ENCODE results near the gene SAMD14. TPM values are rescaled to one million over a fixed set of nuclear protein-coding genes. Genes with fewer than 3 reads are reported as not detected.

Gene SAMD14
- total and polyA plus RNA-seq, 2 donors (not counting 1 experiment from before 2014, with no cell fraction given), result 0.13 to 0.89 TPM

DNA sequence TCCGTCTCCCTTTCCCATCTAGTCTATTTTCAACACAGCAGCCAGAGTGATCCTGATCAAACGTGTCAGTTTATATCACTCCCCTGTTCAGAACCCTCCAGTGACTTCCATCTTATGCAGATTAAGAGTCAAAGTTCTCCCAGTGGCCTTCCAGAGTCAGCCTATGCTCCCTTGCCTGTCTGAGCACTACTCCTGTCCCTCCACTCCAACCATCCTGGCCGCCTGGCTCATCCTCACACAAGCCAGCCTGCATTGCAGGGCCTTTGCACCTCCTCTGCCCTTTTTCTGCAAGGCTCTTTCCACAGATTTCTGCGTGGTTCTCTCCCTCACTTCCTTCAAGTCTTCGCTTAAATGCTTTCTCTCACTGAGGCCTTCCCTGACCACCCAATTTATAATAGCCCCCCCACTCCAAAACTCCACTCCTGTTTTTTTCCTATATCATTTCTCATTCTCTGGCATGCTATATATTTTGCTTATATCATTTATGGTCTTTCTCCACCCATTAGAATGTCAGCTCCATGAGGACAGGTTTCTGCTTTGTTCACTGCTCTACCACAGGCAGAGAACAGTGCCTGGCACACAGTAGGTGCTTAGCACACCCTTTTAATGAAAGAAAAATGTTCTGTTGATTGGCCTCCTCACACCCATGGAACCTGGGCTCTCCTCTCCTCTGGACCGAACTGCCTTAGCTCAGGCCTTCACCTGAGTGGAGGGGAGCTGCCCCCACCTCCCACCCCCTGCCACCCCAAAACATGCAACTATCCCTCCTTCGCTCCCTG lies 9.3 kb downstream of the SAMD14 start:
- DNase-seq (no peak), ATAC-seq (ENCODE audit: low read depth) (no peak)
- Histone ChIP-seq H4K20me1 (ENCODE audit: control insufficient read depth, insufficient read depth, low read length, poor library complexity, severe bottlenecking) (no peaks in the 10 kb centered on the region), H3K36me3 (replicated peaks in 1 of 2; ENCODE audit: control extremely low read depth in 1 of 2, control insufficient read depth in 1 of 2, extremely low read depth in 1 of 2, insufficient read depth in 2 of 2, low read length in 1 of 2) (no peaks in the 10 kb centered on the region), H3K4me3 (ENCODE audit: control extremely low read depth in 1 of 5, extremely low read depth in 1 of 5, insufficient read depth in 1 of 5, low read depth in 2 of 5, low read length in 4 of 5) (no peak overlapping the region), H3K27ac (ENCODE audit: low read length in 2 of 2) (no peak overlapping the region), H3K9me3 (ENCODE audit: control extremely low read depth in 1 of 3, control insufficient read depth in 2 of 3, insufficient read depth in 1 of 3, low read length in 2 of 3) (no peaks in the 10 kb centered on the region), H3K27me3 (replicated peaks in 1 of 4; ENCODE audit: control extremely low read depth in 1 of 4, control insufficient read depth in 3 of 4, insufficient read depth in 4 of 4, low read length in 3 of 4) (peaks cover 0 to 35% (median 11%) of the 10 kb centered on the region in 4 experiments), H2AFZ (ENCODE audit: insufficient read depth, low read depth, low read length, poor library complexity, severe bottlenecking) (no peak overlapping the region), H3K4me1 (ENCODE audit: control insufficient read depth in 2 of 2, insufficient read depth in 2 of 2, low read length in 2 of 2) (peaks cover 10 to 14% of the 10 kb centered on the region in 2 donors), H3K9ac (ENCODE audit: low read length) (no peak overlapping the region), H3K79me2 (ENCODE audit: control insufficient read depth, insufficient read depth, low read length) (no peaks in the 10 kb centered on the region), H3K4me2 (replicated peaks; ENCODE audit: low read depth, low read length, poor library complexity, severe bottlenecking) (no peak overlapping the region)
- Mint-ChIP-seq H3K27ac (no peak overlapping the region), H3K27me3 (peaks cover 42% of the 10 kb centered on the region), H3K9me3 (ENCODE audit: insufficient read depth) (no peaks in the 10 kb centered on the region), H3K4me3 (no peak overlapping the region), H3K4me1 (peaks cover 8% of the 10 kb centered on the region)
- WGBS (ENCODE audit: insufficient coverage), result 88% methylated on average over 5 of the region's 7 CpGs
- POLR2A ChIA-PET, result interaction anchor here (0.6 kb wide), 2 partner anchors 36 to 286 kb away, joined by 3 to 6 read pairs; no protein-coding TSS in a partner anchor
- intact Hi-C loops (cut with micrococcal nuclease), result no loop called here
- CTCF ChIA-PET, result interaction anchor here (1.3 to 3.7 kb wide), 6 partner anchors 18 to 58 kb away, joined by 3 to 18 read pairs (median 8); partner anchors contain the start of gene PDK2
- TF ChIP-seq, protein P1, sequence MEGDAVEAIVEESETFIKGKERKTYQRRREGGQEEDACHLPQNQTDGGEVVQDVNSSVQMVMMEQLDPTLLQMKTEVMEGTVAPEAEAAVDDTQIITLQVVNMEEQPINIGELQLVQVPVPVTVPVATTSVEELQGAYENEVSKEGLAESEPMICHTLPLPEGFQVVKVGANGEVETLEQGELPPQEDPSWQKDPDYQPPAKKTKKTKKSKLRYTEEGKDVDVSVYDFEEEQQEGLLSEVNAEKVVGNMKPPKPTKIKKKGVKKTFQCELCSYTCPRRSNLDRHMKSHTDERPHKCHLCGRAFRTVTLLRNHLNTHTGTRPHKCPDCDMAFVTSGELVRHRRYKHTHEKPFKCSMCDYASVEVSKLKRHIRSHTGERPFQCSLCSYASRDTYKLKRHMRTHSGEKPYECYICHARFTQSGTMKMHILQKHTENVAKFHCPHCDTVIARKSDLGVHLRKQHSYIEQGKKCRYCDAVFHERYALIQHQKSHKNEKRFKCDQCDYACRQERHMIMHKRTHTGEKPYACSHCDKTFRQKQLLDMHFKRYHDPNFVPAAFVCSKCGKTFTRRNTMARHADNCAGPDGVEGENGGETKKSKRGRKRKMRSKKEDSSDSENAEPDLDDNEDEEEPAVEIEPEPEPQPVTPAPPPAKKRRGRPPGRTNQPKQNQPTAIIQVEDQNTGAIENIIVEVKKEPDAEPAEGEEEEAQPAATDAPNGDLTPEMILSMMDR (IDR thresholded peaks at IDR 0.05), result no peak
- TF ChIP-seq EZH2 (IDR thresholded peaks at IDR 0.05; ENCODE audit: borderline replicate concordance, insufficient read depth, low read depth, low read length, poor library complexity, severe bottlenecking), result no peak

DNA sequence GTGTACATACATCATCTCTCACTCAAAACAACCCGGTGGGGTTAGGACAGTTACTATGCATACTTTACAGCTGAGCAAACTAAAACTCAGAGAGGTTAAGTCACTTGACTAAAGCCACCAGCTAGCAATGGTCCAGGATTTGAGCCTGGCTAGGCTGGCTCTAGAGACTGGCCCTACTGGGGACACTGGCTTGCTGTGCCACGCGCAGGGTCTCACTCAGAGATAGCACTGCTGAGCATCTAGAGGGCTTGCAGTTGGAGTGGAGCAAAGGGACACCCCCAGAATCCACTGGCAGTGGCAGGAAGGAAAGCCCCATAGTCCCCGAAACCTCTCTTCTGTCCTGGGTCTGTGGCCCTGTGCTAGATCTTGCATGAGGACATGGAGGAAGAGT lies 11.1 kb downstream of the SAMD14 start:
- Mint-ChIP-seq H3K27me3 (peaks cover 51% of the 10 kb centered on the region), H3K9me3 (ENCODE audit: insufficient read depth) (no peaks in the 10 kb centered on the region), H3K4me1 (peaks cover 14% of the 10 kb centered on the region), H3K27ac (no peak overlapping the region), H3K4me3 (peak overlapping the region; percentile 42)
- Histone ChIP-seq H3K79me2 (ENCODE audit: control insufficient read depth, insufficient read depth, low read length) (no peaks in the 10 kb centered on the region), H3K4me1 (ENCODE audit: control insufficient read depth in 2 of 2, insufficient read depth in 2 of 2, low read length in 2 of 2) (peaks cover 10 to 20% of the 10 kb centered on the region in 2 donors), H4K20me1 (ENCODE audit: control insufficient read depth, insufficient read depth, low read length, poor library complexity, severe bottlenecking) (no peaks in the 10 kb centered on the region), H3K9me3 (ENCODE audit: control extremely low read depth in 1 of 3, control insufficient read depth in 2 of 3, insufficient read depth in 1 of 3, low read length in 2 of 3) (no peaks in the 10 kb centered on the region), H3K27ac (ENCODE audit: low read length in 2 of 2) (no peak overlapping the region), H3K4me2 (replicated peaks; ENCODE audit: low read depth, low read length, poor library complexity, severe bottlenecking) (no peak overlapping the region), H3K9ac (ENCODE audit: low read length) (no peak overlapping the region), H2AFZ (ENCODE audit: insufficient read depth, low read depth, low read length, poor library complexity, severe bottlenecking) (no peak overlapping the region), H3K4me3 (ENCODE audit: control extremely low read depth in 1 of 5, extremely low read depth in 1 of 5, insufficient read depth in 1 of 5, low read depth in 2 of 5, low read length in 4 of 5) (no peak overlapping the region), H3K27me3 (replicated peaks in 1 of 4; ENCODE audit: control extremely low read depth in 1 of 4, control insufficient read depth in 3 of 4, insufficient read depth in 4 of 4, low read length in 3 of 4) (peaks cover 0 to 47% (median 16%) of the 10 kb centered on the region in 4 experiments), H3K36me3 (replicated peaks in 1 of 2; ENCODE audit: control extremely low read depth in 1 of 2, control insufficient read depth in 1 of 2, extremely low read depth in 1 of 2, insufficient read depth in 2 of 2, low read length in 1 of 2) (no peaks in the 10 kb centered on the region)
- POLR2A ChIA-PET, result no interaction called here
- CTCF ChIA-PET, result interaction anchor here (1.0 to 6.8 kb wide), 6 partner anchors 14 to 60 kb away, joined by 3 to 48 read pairs (median 8); partner anchors contain the start of gene PDK2
- DNase-seq, result no peak
- intact Hi-C loops (cut with micrococcal nuclease), result no loop called here
- TF ChIP-seq, protein P1 (IDR thresholded peaks at IDR 0.05), result no peak
- TF ChIP-seq EZH2 (IDR thresholded peaks at IDR 0.05; ENCODE audit: borderline replicate concordance, insufficient read depth, low read depth, low read length, poor library complexity, severe bottlenecking), result no peak
- ATAC-seq (ENCODE audit: low read depth), result no peak
- WGBS (ENCODE audit: insufficient coverage), result 93% methylated on average over 4 of the region's 4 CpGs
